ENCODE results near the gene COX7A2L. TPM values are rescaled to one million over a fixed set of nuclear protein-coding genes. Genes with fewer than 3 reads are reported as not detected.
"Not testable (repeated sequence)": the region's sequence is repeated elsewhere in the genome, so short reads cannot be mapped to it uniquely, and the experiment has no call there.

COX7A2L gene
- total and polyA plus RNA-seq, 2 experiments from 2014 or later = 112 to 149 TPM

- TF ChIP-seq ZNF462 (CRISPR knock-in tag; IDR thresholded peaks at IDR 0.05) (no peak), EZH2phosphoT487 (IDR thresholded peaks at IDR 0.05; ENCODE audit: unreplicated experiment) (no peak)
Observed at GRCh38 chr2:42335514-42336104, 25.4 kb downstream of the COX7A2L start (continued).

GRCh38 chr2:42334865-42335264, 26.2 kb downstream of the COX7A2L start:
- not testable (repeated sequence) for H3K9me2 ChIP-seq (ENCODE audit: insufficient read depth); H3K27ac Mint-ChIP-seq; ATAC-seq; H3K4me2 ChIP-seq; H3K79me2 ChIP-seq (replicated peaks; ENCODE audit: insufficient read depth); H3K9me3 Mint-ChIP-seq; H3K4me3 ChIP-seq; H3F3A ChIP-seq (replicated peaks; ENCODE audit: low read depth); H3K4me3 Mint-ChIP-seq; H2AFZ ChIP-seq; H3K4me1 Mint-ChIP-seq; DNase-seq (ENCODE audit: low spot score); H3K4me1 ChIP-seq (ENCODE audit: insufficient read depth); H3K27me3 ChIP-seq (ENCODE audit: insufficient read depth); H3K27me3 Mint-ChIP-seq (ENCODE audit: insufficient read depth, low read depth, poor library complexity); H3K27ac ChIP-seq (ENCODE audit: low read depth)
- Histone ChIP-seq H3K36me3 (ENCODE audit: insufficient read depth) (peaks cover 16% of the 10 kb centered on the region), H4K20me1 (replicated peaks; ENCODE audit: insufficient read depth) (peaks cover 15% of the 10 kb centered on the region)
- H3K36me3 Mint-ChIP-seq (ENCODE audit: low read depth) = peaks cover 41% of the 10 kb centered on the region

- Histone ChIP-seq H3K4me2 (no peak overlapping the region), H3K9me2 (ENCODE audit: insufficient read depth) (no peaks in the 10 kb centered on the region), H3F3A (replicated peaks; ENCODE audit: low read depth) (0 out of 2 replicates have a peak, but pooled peaks cover 3% of the 10 kb centered on the region), H3K4me1 (ENCODE audit: insufficient read depth) (no peaks in the 10 kb centered on the region), H4K20me1 (replicated peaks; ENCODE audit: insufficient read depth) (peaks cover 13% of the 10 kb centered on the region; the same call in 1 of the 2 replicates), H3K4me3 (no peak overlapping the region), H3K79me2 (replicated peaks; ENCODE audit: insufficient read depth) (no peaks in the 10 kb centered on the region), H2AFZ (no peak overlapping the region), H3K36me3 (ENCODE audit: insufficient read depth) (peaks cover 23% of the 10 kb centered on the region), H3K27me3 (ENCODE audit: insufficient read depth) (no peaks in the 10 kb centered on the region), H3K27ac (ENCODE audit: low read depth) (no peak overlapping the region)
- Mint-ChIP-seq H3K36me3 (ENCODE audit: low read depth) (peaks cover 48% of the 10 kb centered on the region), H3K4me1 (no peaks in the 10 kb centered on the region), H3K9me3 (no peaks in the 10 kb centered on the region), H3K4me3 (no peak overlapping the region), H3K27me3 (ENCODE audit: insufficient read depth, low read depth, poor library complexity) (peaks cover 8% of the 10 kb centered on the region), H3K27ac (no peak overlapping the region)
- TF ChIP-seq CREB1 (CRISPR knock-in tag; IDR thresholded peaks at IDR 0.05; ENCODE audit: low read depth) (no peak), ETS1 (IDR thresholded peaks at IDR 0.05) (no peak), EZH2 (IDR thresholded peaks at IDR 0.05; ENCODE audit: low read depth, unreplicated experiment) (no peak), ZNF331 (CRISPR knock-in tag; IDR thresholded peaks at IDR 0.05; ENCODE audit: low read depth) (no peak), ZNF114 (CRISPR knock-in tag; IDR thresholded peaks at IDR 0.05) (no peak), JUNB (IDR thresholded peaks at IDR 0.05; ENCODE audit: unreplicated experiment) (no peak), NANOG (IDR thresholded peaks at IDR 0.05; ENCODE audit: borderline replicate concordance) (no peak), POLR2AphosphoS5 (IDR thresholded peaks at IDR 0.05; ENCODE audit: low read depth) (no peak), STAT1 (IDR thresholded peaks at IDR 0.05; ENCODE audit: unreplicated experiment) (no peak)
- no peak for ATAC-seq
- no peak for DNase-seq (ENCODE audit: low spot score)
Observed at GRCh38 chr2:42334220-42334619, 26.8 kb downstream of the COX7A2L start.
